ENCODE data around the gene TDRD15.
"Not testable (repeated sequence)": the region's sequence is repeated elsewhere in the genome, so short reads cannot be mapped to it uniquely, and the experiment has no call there.

TDRD15 gene

DNA sequence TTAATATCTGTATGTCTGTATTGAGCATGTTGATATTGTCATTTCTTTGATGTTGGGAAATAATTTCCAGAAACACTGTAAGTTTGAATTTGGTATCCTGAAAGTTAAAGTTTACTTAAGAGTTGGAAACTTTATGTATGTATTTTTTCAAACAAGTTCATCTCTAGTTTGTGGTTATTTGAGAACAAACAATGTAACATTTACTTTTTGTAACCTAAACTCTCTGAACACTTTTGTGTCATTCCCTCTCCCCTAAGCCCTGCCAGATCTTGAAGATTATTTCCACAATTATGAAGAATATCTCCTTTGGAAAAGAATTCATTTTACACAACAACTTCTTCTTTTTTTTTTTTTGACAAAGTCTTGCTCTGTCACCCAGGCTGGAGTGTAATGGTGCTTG, 24.9 kb downstream of the TDRD15 start:
- DNase-seq: no peak

DNA sequence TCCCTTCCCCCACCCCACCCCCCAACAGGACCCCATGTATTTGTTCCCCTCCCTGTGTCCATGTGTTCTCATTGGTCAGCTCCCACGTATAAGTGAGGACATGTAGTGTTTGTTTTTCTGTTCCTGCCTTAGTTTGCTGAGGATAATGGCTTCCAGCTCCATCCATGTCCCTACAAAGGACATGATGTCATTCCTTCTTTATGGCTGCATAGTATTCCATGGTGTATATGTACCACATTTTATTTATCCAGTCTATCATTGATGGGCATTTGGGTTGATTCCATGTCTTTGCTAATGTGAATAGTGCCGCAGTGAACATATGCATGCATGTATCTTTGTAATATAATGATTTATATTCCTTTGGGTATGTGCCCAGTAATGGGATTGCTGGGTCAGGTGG, 27.5 kb downstream of the TDRD15 start:
- DNase-seq: not testable (repeated sequence)

DNA sequence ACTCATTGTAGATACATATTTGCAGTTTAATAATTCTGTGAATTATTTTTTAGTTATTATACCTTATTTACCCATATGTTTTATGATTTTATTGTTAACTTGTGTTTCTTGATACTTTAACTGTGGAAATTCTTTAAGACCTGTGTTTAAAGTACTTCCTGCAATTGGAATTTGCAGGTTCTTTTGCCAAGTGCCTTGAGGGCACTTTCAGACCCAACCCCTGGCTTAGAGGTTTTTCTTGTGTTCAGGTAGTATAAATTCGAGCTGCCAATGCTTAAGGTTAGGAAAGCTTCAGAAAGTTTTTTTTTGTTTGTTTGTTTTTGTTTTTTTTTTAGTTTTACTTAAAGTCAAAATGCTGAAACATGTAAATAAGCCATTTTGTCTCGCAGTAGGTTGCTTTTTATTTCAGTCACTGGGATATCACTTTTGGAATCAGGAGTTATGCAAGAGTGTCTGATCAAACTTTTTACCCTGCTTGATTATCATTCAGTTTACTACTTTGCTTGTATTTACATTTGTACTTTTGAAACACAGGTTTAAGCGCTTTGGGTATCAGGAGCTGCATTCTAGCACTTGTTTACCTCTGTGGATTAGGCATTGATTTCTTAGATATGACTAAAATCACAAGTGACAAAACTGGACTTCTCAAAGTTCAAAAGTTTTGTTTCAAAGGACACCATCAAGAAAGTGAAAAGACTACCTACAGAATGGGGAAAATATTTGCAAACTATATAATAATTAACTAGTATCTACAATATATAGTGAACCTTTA, 31.8 kb downstream of the TDRD15 start:
- no peak for DNase-seq

DNA sequence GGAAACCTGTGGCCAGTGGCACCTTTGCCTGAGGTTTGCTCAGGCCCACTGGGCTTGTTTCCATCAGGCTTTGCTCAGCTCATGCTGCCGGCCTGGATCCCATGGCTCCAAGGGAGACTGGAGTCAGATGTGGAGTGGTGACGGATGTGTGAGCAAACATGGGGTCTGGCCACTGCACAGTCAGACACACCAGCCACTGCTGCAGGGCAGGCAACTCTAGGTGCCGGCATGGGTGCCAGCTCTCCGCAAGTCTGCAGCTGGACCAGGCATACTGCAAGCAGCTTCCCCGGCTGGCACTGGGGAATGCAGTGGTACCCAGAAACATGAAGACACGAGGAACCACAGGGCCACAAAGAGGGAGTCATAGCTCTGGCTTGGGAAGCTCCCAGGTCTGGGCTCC, 37.4 kb downstream of the TDRD15 start:
- no peak for DNase-seq

DNA sequence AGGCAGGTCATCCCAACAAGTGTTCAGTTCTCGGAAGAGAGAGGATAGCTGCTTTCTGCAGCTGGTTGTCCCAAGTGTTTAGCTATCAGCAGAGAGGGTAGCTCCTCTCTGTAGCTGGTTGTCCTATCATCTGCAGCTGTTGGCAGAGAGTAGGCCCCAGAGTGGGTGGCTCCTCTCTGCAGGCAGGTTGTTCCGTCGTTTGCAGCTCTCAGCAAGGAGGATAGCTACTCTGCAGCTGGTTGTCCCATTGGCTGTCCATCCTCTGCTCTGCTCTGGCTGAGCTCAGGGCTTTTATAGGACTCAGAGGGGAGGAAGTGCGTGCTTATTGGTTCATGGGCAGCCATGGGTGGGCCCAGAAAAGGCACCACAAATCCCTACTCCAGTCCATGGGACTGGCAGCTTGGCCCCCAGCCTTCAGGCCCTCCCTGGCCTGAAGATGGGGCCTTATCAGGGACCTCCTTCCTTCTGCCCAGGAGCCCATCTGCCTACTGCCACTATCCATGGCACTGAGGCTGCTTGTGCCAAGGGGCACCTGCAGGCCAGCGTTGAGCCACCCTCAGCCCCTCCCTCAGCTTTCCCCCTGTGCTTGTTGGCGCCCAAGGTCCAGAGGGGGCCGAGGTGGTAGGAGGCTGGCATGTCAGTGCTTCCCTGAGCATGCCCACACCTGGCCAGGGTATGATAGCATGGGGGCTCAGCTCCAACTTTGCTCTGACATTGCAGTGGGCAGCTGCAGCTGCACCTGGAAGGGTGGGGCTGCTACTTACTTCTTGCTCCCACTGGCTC, 38.3 kb downstream of the TDRD15 start:
- DNase-seq: no peak

DNA sequence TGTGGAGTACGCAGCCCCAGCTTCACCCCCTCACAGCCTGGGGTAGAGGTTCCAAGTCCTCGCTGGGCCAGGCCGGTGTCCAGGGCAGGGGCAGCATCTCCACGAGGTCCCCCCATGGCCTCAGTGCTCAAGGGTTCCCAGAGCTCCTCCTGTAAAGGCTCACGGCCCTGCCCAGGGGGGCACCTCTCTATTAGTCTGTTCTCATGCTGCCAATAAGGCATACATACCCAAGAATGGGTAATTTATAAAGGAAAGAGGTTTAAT, 38.8 kb downstream of the TDRD15 start:
- DNase-seq: no peak

DNA sequence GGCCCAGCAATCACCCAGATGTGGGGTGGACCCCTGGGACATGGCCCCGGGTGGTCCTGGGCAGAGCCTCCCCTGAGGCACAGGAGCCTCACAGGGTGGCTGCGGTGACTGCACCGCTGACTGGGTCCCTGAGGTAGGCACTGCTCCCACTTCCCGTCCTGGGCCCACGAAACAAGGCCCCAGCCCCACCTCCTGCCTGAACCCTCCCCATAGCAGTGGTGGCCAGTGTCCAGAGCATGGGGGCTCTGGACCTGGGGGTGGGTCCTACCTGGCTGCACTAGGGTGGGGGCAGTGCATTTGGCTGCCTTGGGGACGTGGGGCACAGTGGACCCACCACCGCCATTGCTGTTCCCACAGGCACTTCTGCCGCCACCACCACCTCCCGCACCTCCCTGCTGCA, 39.4 kb downstream of the TDRD15 start:
- DNase-seq: no peak

DNA sequence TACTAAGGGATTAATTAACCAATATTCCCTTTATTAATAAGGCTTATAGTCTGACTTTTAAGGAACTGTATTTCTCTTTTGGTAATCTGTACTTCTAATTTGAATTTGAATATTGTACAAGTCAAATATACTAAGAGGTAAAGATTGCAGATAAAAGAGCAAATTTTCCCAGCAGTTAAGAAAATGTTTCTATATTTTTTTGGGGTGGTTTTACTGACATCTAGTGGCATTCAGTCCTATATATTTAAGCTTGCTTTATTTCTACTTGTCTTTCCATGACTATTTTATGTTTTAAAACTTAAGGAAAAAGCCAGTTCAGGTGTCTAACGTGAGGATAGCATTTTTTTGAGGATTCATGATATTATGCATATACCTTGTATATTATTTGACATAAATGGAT, 41.6 kb downstream of the TDRD15 start:
- DNase-seq: no peak

DNA sequence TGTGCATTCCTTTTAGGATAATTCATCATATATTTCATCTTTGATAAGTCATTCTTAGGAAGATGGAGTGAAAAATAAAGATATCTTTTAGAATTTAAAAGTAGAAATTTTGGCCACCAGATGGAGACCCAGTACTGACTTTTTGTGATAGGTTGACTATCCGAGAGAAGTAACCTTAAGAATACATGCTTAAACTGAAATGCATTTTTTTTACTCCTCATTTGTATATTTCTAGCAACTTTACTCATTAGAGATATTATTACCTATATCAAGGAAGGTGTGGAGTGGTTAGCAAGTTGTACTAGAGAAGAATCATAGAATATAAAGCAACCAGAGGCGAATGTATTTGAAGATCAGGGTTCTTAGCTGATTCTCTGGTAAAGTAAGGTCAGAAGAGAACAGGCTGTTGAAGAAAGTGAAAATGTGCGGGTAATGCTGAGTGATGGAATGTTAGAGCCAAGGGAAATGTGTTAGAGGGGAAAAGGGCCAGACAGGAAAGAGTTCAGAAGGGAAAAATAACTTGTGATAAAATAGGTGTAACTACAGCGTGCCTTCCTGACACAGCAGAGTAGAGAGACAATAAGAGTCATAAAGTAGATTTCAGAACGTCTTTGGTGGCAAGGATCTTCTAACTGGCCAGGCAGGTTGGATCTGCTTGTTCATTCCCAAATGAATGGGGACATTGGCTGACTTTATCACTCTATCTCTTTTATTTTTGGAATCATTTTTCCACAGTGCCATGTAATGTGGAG, 52.3 kb downstream of the TDRD15 start:
- no peak for DNase-seq

DNA sequence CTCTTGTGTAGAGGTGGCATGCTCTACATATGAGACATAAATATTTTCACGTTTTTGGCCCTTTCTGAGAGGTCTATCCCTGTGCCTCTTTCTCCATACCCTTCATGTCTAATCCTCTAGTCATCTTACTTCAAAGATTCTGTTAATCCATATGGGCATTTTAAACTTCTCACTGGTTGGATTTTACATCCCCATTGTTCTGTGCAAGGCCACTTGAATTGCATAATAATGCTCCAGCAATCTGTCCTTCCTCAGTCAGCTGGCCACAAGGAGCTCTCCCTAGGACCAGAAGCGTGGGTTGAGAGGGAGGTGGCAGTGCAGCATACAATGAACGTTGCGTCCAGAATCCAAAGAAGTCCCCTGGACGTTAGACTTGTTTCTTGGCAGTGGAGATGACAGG, 58.2 kb downstream of the TDRD15 start:
- no peak for DNase-seq

DNA sequence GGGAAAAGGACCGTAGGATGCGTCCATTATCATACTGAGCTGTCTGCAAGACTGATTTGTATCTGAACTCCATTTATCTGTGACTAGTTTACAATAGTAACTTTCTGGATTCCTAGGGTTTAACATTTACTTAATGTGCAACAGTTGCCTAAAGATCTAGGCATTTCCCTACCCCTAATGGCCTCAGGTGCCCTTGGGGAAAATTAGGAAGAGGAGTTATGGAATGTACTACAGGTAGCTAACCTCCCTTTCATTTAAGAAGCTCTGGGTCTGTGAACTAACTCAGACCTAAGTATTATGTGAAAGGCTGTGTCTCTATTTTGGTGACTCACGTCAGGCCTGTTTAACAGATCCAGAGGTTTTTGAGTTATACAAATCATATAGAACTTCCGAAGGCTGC, 59.5 kb downstream of the TDRD15 start:
- DNase-seq: no peak

DNA sequence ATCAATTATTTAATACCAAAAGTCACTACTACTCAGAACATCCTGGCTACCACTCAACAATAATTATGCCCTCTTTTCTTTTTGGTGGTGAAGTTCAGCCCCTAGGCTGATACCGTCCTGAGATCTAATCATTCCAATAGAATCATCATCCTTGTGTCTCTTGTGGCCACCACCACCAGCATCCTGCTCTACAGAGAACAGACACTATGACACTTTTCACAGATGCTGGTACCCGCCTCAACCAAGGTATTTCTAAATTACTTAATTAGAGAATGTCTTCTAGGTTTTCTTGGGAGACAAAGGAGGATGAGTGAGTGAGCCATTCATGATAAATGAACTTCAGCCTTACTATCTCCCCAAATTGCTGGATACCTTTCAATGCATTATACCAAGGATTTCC, 60.0 kb downstream of the TDRD15 start:
- DNase-seq: no peak

DNA sequence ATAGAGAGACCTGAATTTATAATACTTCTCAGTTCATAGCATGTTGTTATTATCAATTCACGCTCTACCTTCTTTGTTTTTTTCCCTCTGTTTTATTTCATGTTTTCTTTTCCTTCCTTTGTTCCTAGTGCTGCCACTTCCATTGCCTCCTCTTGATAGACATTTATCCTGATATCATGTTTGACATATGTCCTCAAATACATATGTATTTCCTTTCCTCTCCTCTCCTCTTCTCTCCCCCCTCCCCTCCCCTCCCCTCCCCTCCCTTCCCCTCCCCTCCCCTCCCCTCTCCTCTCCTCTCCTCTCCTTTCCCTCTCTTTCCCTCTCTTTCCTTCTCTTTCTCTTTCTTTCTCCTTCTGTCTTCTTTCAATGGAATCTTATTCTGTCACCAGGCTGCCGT, 67.8 kb downstream of the TDRD15 start:
- no peak for DNase-seq
